ENCODE results near the gene TTC23. TPM values are rescaled to one million over a fixed set of nuclear protein-coding genes. Genes with fewer than 3 reads are reported as not detected.

Gene TTC23
- total RNA-seq, 1 donor from 2014 or later, result 11.6 TPM

GRCh38 chr15:99143655-99144610, 105.4 kb downstream of the TTC23 start:
- no peak for DNase-seq (ENCODE audit: low read depth)
- no peaks in the 10 kb centered on the region for H3K36me3 ChIP-seq (ENCODE audit: control insufficient read depth, insufficient read depth, low read length)
- H3K27me3 ChIP-seq (ENCODE audit: control insufficient read depth, insufficient read depth, low read length), result no peaks in the 10 kb centered on the region
- H3K4me3 ChIP-seq (ENCODE audit: low read depth, low read length), result no peak overlapping the region
- no peak for TF ChIP-seq CTCF (IDR thresholded peaks at IDR 0.05; ENCODE audit: insufficient read depth, low read length, poor library complexity, severe bottlenecking)

DNA sequence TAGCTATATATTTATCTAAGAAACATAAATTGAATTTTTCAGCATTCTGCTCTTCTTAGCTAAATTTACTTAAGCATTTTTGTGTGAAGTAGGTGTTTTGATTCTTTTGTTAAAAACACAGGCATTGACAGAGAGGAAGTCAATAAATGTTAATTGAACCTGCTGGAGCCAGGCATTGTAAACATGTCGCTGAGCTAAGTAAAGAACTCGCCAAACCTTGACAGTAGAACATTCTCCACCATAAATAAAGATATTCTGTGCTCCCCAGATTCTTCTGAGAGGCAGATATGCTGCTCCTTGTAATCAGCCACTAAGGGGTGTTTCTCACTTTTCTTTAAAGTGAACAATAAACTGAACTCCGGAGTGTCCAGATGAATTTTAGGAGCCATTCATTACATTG, 106.1 kb downstream of the TTC23 start:
- H3K36me3 ChIP-seq (ENCODE audit: control insufficient read depth, insufficient read depth, low read length), result no peaks in the 10 kb centered on the region

DNA sequence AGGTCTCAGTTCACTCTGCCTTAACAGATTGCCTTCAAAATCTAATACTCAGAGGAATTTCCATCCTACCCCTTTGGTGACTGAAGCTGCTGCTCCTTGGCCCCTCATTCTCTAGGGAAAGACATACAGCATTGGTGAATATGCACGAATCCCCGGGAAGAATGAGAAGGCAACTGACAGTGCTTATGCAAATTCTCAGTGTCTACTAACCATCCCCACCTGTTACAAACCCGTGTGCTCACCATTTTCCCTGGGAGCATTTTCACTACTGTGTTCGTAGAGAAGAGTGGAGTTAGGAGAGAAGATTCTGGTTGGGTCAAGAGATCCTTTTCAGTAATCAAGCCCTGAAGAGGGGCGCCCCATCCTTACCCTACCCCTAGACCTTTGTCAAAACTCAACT, 106.8 kb downstream of the TTC23 start:
- no peaks in the 10 kb centered on the region for H3K36me3 ChIP-seq (ENCODE audit: control insufficient read depth, insufficient read depth, low read length)

More for the DNA sequence above, 106.1 kb downstream of the TTC23 start:
- no peak for DNase-seq (ENCODE audit: low read depth)
- TF ChIP-seq CTCF (IDR thresholded peaks at IDR 0.05; ENCODE audit: insufficient read depth, low read length, poor library complexity, severe bottlenecking), result no peak
- Histone ChIP-seq H3K4me3 (ENCODE audit: low read depth, low read length) (no peak overlapping the region), H3K27me3 (ENCODE audit: control insufficient read depth, insufficient read depth, low read length) (no peaks in the 10 kb centered on the region)

GRCh38 chr15:99141943-99142342, 107.4 kb downstream of the TTC23 start:
- Histone ChIP-seq H3K36me3 (ENCODE audit: control insufficient read depth, insufficient read depth, low read length) (no peaks in the 10 kb centered on the region), H3K4me3 (ENCODE audit: low read depth, low read length) (no peak overlapping the region), H3K27me3 (ENCODE audit: control insufficient read depth, insufficient read depth, low read length) (no peaks in the 10 kb centered on the region)
- TF ChIP-seq CTCF (IDR thresholded peaks at IDR 0.05; ENCODE audit: insufficient read depth, low read length, poor library complexity, severe bottlenecking), result no peak
- no peak for DNase-seq (ENCODE audit: low read depth)

More for the DNA sequence above, 106.8 kb downstream of the TTC23 start:
- no peak overlapping the region for H3K4me3 ChIP-seq (ENCODE audit: low read depth, low read length)
- no peak for TF ChIP-seq CTCF (IDR thresholded peaks at IDR 0.05; ENCODE audit: insufficient read depth, low read length, poor library complexity, severe bottlenecking)
- DNase-seq (ENCODE audit: low read depth), result no peak
- no peaks in the 10 kb centered on the region for H3K27me3 ChIP-seq (ENCODE audit: control insufficient read depth, insufficient read depth, low read length)

GRCh38 chr15:99140590-99140989, 108.8 kb downstream of the TTC23 start:
- no peak for TF ChIP-seq CTCF (IDR thresholded peaks at IDR 0.05; ENCODE audit: insufficient read depth, low read length, poor library complexity, severe bottlenecking)
- no peak for DNase-seq (ENCODE audit: low read depth)
- no peaks in the 10 kb centered on the region for H3K27me3 ChIP-seq (ENCODE audit: control insufficient read depth, insufficient read depth, low read length)

More at GRCh38 chr15:99140590-99140989, 108.8 kb downstream of the TTC23 start:
- H3K4me3 ChIP-seq (ENCODE audit: low read depth, low read length), result no peak overlapping the region
- H3K36me3 ChIP-seq (ENCODE audit: control insufficient read depth, insufficient read depth, low read length), result no peaks in the 10 kb centered on the region
